Breast epithelium (tissue), 4 donors: ENCODE results near the gene CAMTA1. TPM values are rescaled to one million over a fixed set of nuclear protein-coding genes. Genes with fewer than 3 reads are reported as not detected.

Source experiments
- DNase-seq, 2 donors: peaks; one replicate each; pipeline ENCODE4 v3.0.0-alpha.2; 2019; ENCODE audit warnings: low spot score in 2 of 2
- H3K27ac ChIP-seq, 2 donors: fragments of 200-600 bp; sonication (generic) in 1 of 2; one replicate each; pipeline ENCODE4 v1.5.1; 2016 to 2019; ENCODE audit warnings: mild to moderate bottlenecking in 1 of 2
- H3K27me3 ChIP-seq, 2 donors: fragments of 200-600 bp; sonication (generic) in 1 of 2; one replicate each; pipeline versions ENCODE4 v1.5.1 to v1.6.0; 2017 to 2019; ENCODE audit warnings: control low read depth in 1 of 2, mild to moderate bottlenecking in 1 of 2
- H3K36me3 ChIP-seq: fragments of 200-600 bp; one replicate; pipeline ENCODE4 v1.5.1; 2019
- H3K4me1 ChIP-seq, 2 donors: fragments of 200-600 bp; sonication (generic); one replicate each; pipeline ENCODE4 v1.5.1; 2016 to 2019; ENCODE audit warnings: control low read depth in 1 of 2
- H3K4me3 ChIP-seq, 3 donors: fragments of 200-600 bp; sonication (generic); 1 replicate in 2 of 3; 2 replicates in 1 of 3; pipeline ENCODE4 v1.5.1; 2016 to 2019; ENCODE audit warnings: mild to moderate bottlenecking in 3 of 3, moderate library complexity in 2 of 3
- H3K9me3 ChIP-seq, 2 donors: fragments of 200-600 bp; sonication (generic) in 1 of 2; one replicate each; pipeline ENCODE4 v1.5.1; 2016 to 2019; ENCODE audit warnings: control low read depth in 1 of 2
- POLR2A ChIP-seq: fragments of 450-650 bp; IDR thresholded peaks from one replicate; pipeline ENCODE4 v1.6.1; 2016; ENCODE audit warnings: antibody characterized with exemption, mild to moderate bottlenecking, moderate library complexity
- POLR2AphosphoS5 ChIP-seq, 3 donors: sonication (generic); formaldehyde crosslinking; IDR thresholded peaks; one replicate each; pipeline ENCODE4 v1.6.1; 2017; ENCODE audit warnings: antibody characterized with exemption in 3 of 3
- intact Hi-C: fragments of 100-400 bp; cut with DNase I; formaldehyde crosslinking; loops from one replicate; pipeline ENCODE4 v1.15.1; 2023; ENCODE audit warnings: low total_unique reads
- total RNA-seq, 3 donors: library from RNA; depleted of rRNA; stranded (reverse); fragments of >200 nt; gene quantifications; one replicate each; pipeline ENCODE4 v1.1.0, GENCODE V29; 2016
- TF ChIP-seq, protein P1 (sequence below), 3 donors: fragments of 450-650 bp; IDR thresholded peaks; one replicate each; pipeline ENCODE4 v1.5.1; 2016 to 2017; ENCODE audit warnings: antibody characterized with exemption in 3 of 3, mild to moderate bottlenecking in 3 of 3, moderate library complexity in 3 of 3

CAMTA1 gene
- total RNA-seq, 3 donors from 2014 or later, result 53.4 to 84.0 (median 61.9) TPM

- intact Hi-C loops, result no loop called here
- peak in 1 of 2 donors; percentile 96 for DNase-seq
- no peaks in the 10 kb centered on the region for H3K36me3 ChIP-seq
- H3K27ac ChIP-seq, result peak overlapping the region; percentile 60 to 81
- peaks cover 6 to 7% of the 10 kb centered on the region in 2 donors for H3K4me1 ChIP-seq
- peak in 1 of 3 donors; percentile 22 for TF ChIP-seq POLR2AphosphoS5 (IDR thresholded peaks at IDR 0.05)
- TF ChIP-seq, protein P1, sequence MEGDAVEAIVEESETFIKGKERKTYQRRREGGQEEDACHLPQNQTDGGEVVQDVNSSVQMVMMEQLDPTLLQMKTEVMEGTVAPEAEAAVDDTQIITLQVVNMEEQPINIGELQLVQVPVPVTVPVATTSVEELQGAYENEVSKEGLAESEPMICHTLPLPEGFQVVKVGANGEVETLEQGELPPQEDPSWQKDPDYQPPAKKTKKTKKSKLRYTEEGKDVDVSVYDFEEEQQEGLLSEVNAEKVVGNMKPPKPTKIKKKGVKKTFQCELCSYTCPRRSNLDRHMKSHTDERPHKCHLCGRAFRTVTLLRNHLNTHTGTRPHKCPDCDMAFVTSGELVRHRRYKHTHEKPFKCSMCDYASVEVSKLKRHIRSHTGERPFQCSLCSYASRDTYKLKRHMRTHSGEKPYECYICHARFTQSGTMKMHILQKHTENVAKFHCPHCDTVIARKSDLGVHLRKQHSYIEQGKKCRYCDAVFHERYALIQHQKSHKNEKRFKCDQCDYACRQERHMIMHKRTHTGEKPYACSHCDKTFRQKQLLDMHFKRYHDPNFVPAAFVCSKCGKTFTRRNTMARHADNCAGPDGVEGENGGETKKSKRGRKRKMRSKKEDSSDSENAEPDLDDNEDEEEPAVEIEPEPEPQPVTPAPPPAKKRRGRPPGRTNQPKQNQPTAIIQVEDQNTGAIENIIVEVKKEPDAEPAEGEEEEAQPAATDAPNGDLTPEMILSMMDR (IDR thresholded peaks at IDR 0.05), result no peak
- peak overlapping the region in 1 of 3 donors; percentile 15 for H3K4me3 ChIP-seq
- no peaks in the 10 kb centered on the region for H3K9me3 ChIP-seq
- no peaks in the 10 kb centered on the region for H3K27me3 ChIP-seq
Measured at GRCh38 chr1:6922096-6922931, 137.1 kb downstream of the CAMTA1 start.

GRCh38 chr1:6923012-6923411 lies 137.8 kb downstream of the CAMTA1 start:
- no peaks in the 10 kb centered on the region for H3K27me3 ChIP-seq

GRCh38 chr1:6923416-6923815 lies 138.2 kb downstream of the CAMTA1 start:
- H3K27ac ChIP-seq, result peak overlapping the region; percentile 73 to 81

More at GRCh38 chr1:6923012-6923411, 137.8 kb downstream of the CAMTA1 start:
- Histone ChIP-seq H3K4me3 (peak overlapping the region in 1 of 3 donors; percentile 15), H3K9me3 (no peaks in the 10 kb centered on the region), H3K27ac (peak overlapping the region; percentile 73 to 81), H3K4me1 (peaks cover 4 to 7% of the 10 kb centered on the region in 2 donors), H3K36me3 (no peaks in the 10 kb centered on the region)
- TF ChIP-seq POLR2A (no peak), POLR2AphosphoS5 (IDR thresholded peaks at IDR 0.05) (no peak)
- TF ChIP-seq, protein P1 (IDR thresholded peaks at IDR 0.05), result no peak
- DNase-seq, result no peak
- intact Hi-C loops, result no loop called here

GRCh38 chr1:6923955-6924881 lies 139.0 kb downstream of the CAMTA1 start:
- Histone ChIP-seq H3K27ac (peak overlapping the region; percentile 73 to 81), H3K36me3 (no peaks in the 10 kb centered on the region), H3K9me3 (no peaks in the 10 kb centered on the region), H3K27me3 (no peaks in the 10 kb centered on the region), H3K4me1 (peaks cover 3 to 7% of the 10 kb centered on the region in 2 donors), H3K4me3 (no peak overlapping the region)
- intact Hi-C loops, result no loop called here
- TF ChIP-seq POLR2AphosphoS5 (IDR thresholded peaks at IDR 0.05), result no peak
- TF ChIP-seq, protein P1 (IDR thresholded peaks at IDR 0.05), result no peak
- no peak for TF ChIP-seq POLR2A
- no peak for DNase-seq

More at GRCh38 chr1:6923416-6923815, 138.2 kb downstream of the CAMTA1 start:
- TF ChIP-seq POLR2AphosphoS5 (IDR thresholded peaks at IDR 0.05), result no peak
- TF ChIP-seq, protein P1 (IDR thresholded peaks at IDR 0.05), result no peak
- TF ChIP-seq POLR2A, result no peak
- Histone ChIP-seq H3K4me3 (no peak overlapping the region), H3K4me1 (peaks cover 3 to 7% of the 10 kb centered on the region in 2 donors), H3K36me3 (no peaks in the 10 kb centered on the region), H3K9me3 (no peaks in the 10 kb centered on the region), H3K27me3 (no peaks in the 10 kb centered on the region)
- intact Hi-C loops, result no loop called here
- no peak for DNase-seq
